ENCODE measurements around the gene MMS19. TPM values are rescaled to one million over a fixed set of nuclear protein-coding genes. Genes with fewer than 3 reads are reported as not detected.

The MMS19 gene
- total RNA-seq, 4 donors from 2014 or later, result 103 to 142 (median 115) TPM

GRCh38 chr10:97510686-97511085, 12.5 kb upstream of the MMS19 start:
- intact Hi-C loops (cut with DNase I; ENCODE audit: low total_unique reads), result no loop called here
- TF ChIP-seq POLR2A (IDR thresholded peaks at IDR 0.05) (no peak), CTCF (IDR thresholded peaks at IDR 0.05) (no peak)
- 81 to 85% methylated on average over 4 of the region's 4 CpGs for WGBS, 2 donors
- no peak overlapping the region for H3K4me3 ChIP-seq (ENCODE audit: low read depth, poor library complexity, severe bottlenecking)
- no peak for DNase-seq (ENCODE audit: low spot score in 2 of 2)

GRCh38 chr10:97509120-97509680, 11.0 kb upstream of the MMS19 start:
- intact Hi-C loops (cut with DNase I; ENCODE audit: low total_unique reads), result no loop called here
- no peak overlapping the region for H3K4me3 ChIP-seq (ENCODE audit: low read depth, poor library complexity, severe bottlenecking)
- DNase-seq (ENCODE audit: low spot score in 2 of 2), result peak in 1 of 2 donors; percentile 59
- TF ChIP-seq POLR2A (IDR thresholded peaks at IDR 0.05) (no peak), CTCF (IDR thresholded peaks at IDR 0.05) (no peak)
- WGBS, 2 donors, result 91 to 95% methylated on average over 8 of the region's 8 CpGs

- TF ChIP-seq POLR2A (IDR thresholded peaks at IDR 0.05), result no peak
- no peak for TF ChIP-seq CTCF (IDR thresholded peaks at IDR 0.05)
- no peak for DNase-seq (ENCODE audit: low spot score in 2 of 2)
- WGBS, 2 donors, result 32 to 42% methylated on average over 1 of the region's 1 CpG
- H3K4me3 ChIP-seq (ENCODE audit: low read depth, poor library complexity, severe bottlenecking), result no peak overlapping the region
- intact Hi-C loops (cut with DNase I; ENCODE audit: low total_unique reads), result no loop called here
These were observed 10.1 kb upstream of the MMS19 start for GRCh38 chr10:97508342-97508741.

GRCh38 chr10:97506199-97506991, 8.2 kb upstream of the MMS19 start:
- WGBS, 2 donors, result 75 to 93% methylated on average over 3 of the region's 3 CpGs
- DNase-seq (ENCODE audit: low spot score in 2 of 2), result no peak
- no peak overlapping the region for H3K4me3 ChIP-seq (ENCODE audit: low read depth, poor library complexity, severe bottlenecking)
- intact Hi-C loops (cut with DNase I; ENCODE audit: low total_unique reads), result no loop called here
- TF ChIP-seq POLR2A (IDR thresholded peaks at IDR 0.05), result no peak
- no peak for TF ChIP-seq CTCF (IDR thresholded peaks at IDR 0.05)

- intact Hi-C loops (cut with DNase I; ENCODE audit: low total_unique reads), result no loop called here
- H3K4me3 ChIP-seq (ENCODE audit: low read depth, poor library complexity, severe bottlenecking), result no peak overlapping the region
- no peak for DNase-seq (ENCODE audit: low spot score in 2 of 2)
- WGBS, 2 donors, result 85 to 87% methylated on average over 1 of the region's 1 CpG
- no peak for TF ChIP-seq POLR2A (IDR thresholded peaks at IDR 0.05)
- no peak for TF ChIP-seq CTCF (IDR thresholded peaks at IDR 0.05)
These were observed 6.9 kb upstream of the MMS19 start for GRCh38 chr10:97505152-97505551.
